GM18520 (cell line): ENCODE data around the gene TPM1.

Experiments used
- ATAC-seq: cut with Tn5 transposase; IDR thresholded peaks from one replicate; pipeline ENCODE4 v1.9.1; 2021; ENCODE audit not compliant: unreplicated experiment

The TPM1 gene

DNA sequence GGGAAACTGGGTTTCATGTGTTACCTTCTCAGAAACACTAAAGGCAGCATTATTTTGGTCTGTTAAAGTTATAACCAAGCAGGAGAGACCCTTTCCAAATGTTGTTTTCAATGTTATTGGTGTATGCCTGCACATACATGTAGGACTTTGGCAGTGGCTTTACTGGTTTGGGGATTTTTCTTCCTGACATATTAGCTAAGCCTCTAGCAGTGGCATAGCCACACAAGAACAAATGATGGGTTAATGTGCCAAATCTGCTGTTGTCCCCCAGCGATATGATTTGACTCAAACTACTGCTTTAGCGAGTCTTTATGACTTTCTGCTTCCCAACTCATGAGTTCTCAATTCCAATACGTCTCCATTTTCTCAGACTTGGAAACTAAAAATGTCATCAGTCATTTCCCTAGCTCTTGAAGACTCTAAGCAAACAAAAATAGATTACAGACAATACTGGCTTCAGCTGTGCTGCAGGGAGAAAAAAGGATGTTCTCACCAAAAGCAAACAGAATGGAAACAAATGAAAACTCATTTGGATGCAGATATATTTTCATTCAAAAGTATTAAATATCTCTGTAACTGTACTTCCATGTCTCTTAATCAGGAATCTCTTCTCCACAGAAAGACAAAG is 29.6 kb downstream of the TPM1 start:
- no peak for ATAC-seq

DNA sequence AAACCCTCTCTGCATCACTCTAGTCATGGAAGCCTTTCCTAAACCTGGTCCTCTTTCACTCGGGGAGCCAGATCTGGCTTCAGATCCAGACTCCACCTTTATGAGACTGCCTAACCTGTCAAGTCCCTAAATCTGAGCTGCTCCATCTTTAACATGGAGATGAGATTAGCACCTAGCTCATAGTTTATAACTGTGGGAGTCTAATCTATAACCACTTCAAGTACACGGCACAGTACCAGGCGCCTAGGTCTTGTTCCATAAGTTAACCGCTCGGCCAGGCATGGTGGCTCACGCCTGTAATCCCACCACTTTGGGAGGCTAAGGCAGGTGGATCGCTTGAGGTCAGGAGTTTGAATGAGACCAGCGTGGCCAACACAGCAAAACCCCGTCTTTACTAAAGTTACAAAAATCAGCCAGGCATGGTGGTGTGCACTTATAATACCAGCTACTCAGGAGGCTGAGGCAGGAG is 30.3 kb downstream of the TPM1 start:
- no peak for ATAC-seq

DNA sequence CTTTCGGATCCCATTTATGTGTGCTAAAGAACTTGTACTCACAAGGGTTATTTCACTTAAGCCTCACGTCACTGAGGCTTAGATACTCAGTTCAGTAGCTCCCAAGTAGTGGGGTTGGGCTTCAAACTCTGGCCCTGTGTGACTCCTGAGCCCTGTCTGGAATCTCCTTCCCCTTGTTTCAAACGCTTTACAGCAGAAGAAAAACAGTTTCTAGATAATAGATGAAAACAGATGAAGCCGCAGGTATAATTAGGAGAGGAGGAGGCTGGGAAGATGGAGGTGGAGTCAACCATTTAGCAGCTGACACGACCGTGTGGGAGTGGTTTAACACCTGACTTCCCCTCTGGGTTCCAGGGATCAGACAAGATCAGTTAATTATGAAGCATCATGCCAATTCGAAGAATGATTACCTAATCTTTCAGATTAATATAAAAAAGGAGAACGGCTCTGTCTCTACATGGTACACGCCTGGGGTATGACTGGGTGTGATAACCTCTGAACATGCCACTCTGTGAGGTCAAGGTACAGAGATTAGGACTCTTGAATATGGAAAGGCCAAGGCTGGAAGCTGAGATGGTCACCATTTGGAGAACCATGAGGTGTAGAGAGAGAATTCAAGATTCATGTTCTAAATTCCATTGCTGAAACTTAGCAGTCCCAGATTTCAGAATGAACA is 31.1 kb downstream of the TPM1 start:
- ATAC-seq: no peak

DNA sequence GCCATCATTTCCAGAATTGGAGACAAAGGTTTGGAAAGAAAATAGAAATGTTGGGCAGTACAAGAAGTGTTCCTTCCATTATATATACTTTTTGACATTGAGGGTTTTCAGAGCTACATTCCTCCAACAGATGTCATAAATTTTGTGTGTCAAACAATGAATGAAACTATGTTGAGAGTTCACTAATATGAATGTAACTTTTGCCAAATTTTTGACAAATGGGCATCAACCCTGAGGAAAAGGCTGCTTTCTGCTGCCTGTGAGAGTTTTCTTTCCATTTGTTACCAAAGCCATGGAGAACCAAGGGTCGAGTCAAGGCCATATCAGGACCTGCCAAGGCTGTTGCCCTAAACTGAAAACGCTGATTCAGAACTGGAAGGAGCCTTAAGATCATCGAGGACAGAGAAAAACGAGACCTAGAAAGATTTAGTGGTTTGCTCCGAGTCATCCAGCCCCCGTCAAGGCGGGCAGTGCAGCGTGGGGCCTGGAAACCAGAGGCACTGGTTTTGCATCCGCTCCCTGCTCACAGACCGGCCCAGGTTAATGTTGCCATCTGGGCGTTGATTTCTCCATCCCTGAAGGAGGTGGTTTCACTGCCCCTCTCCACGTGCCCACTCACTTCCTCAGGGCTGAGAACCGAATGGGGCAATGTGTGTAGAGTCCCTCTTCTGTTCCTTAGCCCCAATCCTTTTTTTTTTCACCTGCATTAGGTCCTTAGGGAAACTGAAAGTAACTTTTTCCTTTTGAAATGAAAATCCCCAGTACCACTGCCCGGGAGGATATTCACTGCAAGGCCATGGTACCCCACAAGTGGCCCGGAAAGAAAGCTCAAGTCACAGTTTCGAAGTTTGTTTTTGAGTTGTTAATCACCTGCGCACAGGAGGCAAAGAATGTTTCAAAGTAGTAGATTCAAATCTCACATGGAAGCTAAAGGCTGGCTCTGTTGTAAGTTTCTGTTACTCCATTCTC is 32.8 kb downstream of the TPM1 start:
- no peak for ATAC-seq

DNA sequence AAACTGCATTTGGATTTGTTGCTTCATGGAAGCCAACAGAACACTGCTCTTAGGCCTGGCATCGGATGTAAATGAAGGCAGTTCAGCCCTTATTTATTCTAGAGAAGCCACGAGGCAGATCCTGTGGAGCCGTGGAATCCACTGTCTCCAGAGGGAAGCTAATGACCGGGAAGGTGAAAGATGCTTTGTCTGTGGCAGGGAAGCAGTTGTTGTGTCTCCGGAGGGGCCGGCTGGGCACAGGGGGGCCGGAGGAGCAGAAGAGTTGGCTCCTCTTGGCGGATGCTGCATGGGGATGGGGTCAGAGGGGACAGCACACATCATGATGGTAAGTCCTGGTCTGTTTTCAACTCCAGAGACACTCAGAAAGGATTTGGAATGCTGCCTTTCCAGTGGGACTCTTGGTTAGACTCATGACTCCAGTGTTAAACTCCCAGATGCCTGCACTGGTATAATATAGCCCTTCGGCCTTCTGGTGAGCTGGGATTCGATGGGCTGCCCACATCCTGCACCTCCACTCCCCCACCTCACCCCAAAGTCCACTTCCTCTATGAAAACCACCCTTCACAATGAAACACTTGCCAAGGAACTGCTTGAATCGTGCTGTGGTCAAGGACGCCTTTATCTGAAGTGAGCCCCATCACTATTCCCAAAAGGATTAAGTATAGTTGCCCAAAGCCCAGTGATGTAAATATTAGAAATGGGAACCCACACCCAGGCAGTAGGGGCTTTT is 33.6 kb downstream of the TPM1 start:
- no peak for ATAC-seq

DNA sequence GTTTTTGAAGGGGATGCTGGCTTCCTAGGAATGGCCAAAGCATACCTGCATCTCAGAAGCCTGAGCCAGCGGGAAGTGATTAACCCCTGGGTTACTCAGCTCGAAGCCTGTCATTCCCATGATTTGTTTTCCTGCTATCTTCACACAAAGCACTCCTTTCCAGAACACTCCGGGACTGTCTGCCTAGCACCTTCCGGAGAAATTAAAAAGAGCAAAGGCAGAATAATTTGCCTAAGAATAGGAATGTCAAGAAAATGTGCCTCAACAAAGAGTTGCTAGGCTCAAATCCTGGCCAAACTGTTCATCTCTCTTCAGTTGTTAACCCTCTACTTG is 34.1 kb downstream of the TPM1 start:
- ATAC-seq: no peak

DNA sequence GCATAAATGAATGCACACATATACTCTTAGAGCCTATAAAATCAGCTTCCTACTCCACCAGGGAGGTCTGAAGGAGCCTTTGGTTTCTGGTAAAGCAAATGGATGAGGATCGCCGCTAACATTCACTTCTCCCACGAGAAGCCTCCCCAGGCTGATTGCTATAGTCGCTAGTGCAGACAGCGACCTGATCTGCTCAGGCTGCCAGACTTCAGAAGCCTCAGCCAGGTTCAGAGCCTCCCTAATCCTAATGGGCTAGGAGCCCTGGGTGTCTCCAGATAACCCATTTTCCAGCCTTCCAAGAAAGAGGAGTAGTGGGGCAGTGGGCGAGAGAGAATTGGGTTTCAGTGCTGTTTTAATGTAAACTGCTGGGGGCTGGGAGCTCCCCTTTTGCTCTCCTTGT is 35.4 kb downstream of the TPM1 start:
- no peak for ATAC-seq

DNA sequence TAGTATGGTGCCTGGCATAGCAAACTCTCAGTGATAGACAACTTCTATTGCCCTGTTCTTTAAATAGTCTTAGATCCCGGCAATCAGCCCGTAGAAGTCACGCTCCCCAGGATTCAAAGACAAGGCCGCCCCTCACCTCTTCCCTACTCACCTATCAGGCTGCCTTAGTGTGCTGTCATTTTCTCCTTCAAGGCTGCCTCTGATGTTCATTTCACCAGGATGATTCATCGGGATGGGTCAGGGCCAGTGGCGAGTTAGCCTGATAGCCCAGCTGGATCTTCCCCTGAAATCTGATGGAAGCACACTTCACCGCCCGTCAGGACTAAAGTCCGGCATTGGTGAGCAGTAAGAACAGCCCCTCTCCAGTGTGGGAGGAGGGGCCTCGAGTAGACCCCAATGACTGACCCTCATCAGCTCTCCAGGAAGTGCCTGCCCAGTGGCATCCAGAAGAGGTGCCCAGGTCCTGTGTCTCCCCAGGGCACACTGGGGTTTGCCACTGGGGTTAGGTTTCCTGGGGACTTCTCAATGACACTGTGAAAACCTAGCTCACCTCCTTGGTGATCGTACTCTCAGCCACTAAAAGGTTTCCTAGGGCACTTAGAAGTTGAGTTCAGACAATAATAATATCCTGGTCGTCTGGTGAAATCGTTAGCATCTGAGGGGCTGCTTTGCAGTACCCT is 37.5 kb downstream of the TPM1 start:
- ATAC-seq: no peak

DNA sequence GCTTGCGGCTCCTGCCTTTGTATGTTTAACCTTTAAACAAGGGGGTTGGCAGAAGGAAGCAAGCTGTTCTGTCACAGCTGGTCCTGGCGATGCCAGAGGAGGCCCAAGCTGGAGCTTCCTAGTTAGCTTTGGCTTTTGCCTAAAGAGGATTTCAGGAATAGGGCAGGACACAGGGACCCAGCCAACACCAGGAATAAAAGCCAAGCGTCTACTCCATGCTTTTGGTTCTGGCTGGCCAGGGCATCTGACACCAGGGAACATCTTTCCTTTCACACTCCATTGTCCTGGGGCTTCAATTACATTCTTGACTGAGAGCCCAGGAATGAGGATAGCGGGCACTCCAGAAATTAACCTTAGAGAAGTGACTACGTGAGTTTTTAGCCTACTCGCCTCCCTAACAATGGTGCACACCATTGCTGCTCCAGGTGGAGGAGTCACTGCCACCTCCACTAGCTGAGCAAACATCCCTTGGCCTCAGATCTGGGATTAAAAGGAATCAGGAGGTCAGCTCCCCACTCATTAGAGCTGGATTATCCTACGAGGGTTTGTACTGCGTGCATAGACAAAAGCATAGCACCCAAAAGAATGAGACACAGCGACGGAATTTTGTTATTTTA is 38.2 kb downstream of the TPM1 start:
- no peak for ATAC-seq

DNA sequence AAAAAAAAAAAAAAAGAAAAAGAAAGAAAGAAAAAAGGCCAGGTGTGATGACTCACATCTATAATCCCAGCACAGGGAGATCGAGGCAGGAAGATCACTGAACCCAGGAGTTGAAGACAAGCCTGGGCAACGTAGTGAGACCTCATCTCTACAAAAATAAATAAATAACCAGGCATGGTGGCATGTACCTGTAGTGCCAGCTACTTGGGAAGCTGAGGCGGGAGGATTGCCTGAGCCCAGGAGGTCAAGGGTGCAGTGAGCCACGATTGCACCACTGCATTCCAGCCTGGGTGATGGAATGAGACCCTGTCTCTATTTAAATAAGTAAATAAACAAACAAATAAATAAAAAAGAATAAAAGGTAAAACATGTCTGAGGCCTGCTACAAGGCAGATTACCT is 39.8 kb downstream of the TPM1 start:
- no peak for ATAC-seq

DNA sequence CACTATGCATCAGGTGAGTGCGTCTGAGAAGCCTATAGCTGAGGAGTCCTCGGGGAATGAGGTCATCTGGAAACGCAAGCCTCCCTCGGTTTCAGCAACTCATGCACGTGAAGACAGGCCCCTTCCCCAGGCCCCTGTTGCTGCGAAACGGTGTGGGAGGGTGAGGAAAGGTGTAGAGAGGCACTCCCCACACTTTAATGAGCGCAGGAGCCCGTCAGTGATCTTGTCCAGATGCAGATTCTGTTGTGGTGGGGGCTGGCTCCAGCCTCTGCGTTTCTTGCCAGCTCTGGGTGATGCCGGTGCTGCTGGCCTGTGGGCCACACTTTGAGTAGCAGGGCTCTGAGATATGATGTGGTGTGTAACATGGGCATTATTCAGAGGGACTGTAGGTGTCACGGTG is 40.5 kb downstream of the TPM1 start:
- ATAC-seq: no peak

DNA sequence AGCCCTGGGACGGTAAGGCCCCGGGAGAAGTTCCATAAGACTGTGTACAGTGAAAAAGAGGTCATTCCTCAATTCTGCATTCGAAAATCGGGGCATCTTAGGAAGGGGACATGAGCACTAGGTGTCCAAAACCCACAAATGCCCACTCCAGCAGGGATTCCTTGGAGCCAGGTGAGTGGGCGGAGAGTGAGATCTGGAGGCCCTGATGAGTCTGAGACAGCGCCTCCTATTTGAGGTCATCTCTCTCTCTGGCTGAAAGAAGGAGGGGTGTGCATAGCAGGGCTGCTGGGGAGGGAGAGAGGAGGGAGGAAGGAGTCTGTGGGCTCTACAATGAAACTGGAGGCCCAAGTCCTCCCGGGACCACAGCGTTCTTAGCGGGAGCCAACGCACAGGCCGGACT is 41.0 kb downstream of the TPM1 start:
- ATAC-seq: no peak

DNA sequence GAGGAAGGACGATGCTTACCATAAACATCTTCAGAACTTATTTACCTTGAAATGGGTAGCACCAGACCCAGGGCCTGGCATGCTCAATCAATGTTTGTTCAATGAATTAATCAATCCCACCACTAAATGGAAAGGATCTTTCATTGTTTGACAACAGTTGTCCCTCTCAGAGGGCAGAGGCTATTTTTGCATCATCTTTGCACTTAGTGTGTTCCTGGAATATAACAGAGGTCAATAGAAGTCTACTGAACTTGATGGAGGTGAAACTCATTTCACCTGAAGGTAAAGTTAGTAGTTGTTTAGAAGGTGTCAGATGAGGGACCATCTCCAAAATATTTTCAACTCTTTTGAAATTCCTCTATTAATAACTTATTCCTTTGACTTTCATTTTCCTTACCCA is 42.3 kb downstream of the TPM1 start:
- no peak for ATAC-seq

DNA sequence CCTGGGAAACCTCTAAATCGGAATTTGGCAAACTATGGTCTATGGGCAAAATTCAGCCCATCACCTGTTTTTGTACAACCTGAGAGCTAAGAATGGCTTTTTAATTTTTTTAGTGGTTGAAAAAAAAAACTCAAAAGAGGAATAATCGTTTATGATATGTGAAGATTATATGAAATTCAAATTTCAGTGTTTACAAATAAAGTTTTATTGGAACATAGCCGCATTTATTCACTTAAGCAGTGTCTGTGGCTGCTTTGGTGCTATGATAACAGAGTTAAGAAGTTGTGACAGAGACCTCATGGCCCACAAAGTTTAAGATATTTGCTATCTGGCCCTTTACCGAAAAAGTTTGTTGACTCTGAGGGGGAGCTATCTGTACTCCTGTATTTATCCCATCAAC is 42.7 kb downstream of the TPM1 start:
- ATAC-seq: no peak

DNA sequence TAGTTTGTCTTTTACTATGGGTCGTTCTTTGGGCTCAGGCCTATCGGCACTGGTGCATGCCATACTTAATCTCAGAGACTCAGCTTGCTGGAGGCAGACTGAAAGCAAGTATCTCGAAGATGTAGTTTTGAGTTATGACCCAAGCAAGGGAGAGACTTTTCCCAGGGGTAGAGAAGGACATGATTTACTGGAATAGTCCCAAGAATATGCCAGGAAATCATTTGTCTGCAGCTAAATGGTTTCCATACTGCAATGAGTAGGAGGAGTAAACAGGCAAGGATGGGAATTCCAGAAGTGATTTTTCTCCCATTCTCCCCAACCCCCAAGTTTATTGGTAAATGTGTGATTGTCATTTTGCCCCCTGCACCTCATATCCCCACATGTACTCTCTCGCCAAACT is 43.7 kb downstream of the TPM1 start:
- no peak for ATAC-seq

DNA sequence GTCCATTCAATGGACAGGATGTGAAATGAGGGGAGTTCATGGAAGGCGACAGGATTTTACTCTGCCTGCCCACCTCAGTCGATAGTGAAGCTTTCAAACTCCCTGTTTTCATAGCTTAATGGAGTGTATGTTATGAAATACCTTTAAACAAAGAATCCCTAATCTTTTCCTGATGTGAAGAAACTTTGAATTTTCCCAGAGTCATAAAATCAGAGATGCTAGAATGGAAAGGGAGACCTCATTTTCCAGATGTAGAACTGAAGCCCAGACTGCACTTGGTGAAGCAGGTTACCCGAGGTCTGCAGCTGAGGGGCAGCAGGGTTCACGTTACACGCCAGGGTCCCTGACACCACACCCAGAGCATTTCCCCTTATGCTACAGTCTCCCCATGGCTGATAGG is 44.4 kb downstream of the TPM1 start:
- ATAC-seq: no peak

DNA sequence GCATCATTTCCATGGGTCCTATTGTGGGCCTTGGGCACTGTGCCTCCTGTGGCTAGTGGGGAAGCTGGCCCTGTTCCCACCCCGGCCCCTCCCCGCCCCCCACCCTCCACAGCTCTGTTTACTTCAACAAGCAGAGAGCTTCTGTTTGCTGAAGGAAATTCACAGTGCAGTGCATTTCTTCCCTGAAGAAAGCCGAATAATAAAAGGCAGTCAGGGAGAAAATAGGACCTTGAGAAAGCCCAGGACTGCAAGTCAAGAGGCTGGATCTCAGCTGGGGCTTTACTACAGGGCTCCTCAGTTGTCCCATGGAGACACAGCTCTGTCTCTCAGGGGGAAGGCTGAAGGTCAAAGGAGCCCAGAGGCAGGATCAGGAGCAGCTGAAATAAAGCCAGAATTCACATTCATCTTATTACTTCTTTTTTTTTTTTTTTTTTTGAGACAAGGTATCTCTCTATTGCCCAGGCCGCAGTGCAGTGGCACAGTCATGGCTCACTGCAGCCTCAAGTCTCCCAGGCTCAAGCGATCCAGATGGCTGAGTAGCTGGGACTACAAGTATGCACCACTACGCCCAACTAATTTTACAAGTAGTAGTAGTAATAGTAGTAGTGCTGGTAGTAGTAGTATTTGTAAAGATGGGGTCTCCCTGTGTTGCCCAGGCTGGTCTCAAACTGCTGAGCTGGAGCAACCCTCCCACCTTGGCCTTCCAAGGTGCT is 46.1 kb downstream of the TPM1 start:
- no peak for ATAC-seq

DNA sequence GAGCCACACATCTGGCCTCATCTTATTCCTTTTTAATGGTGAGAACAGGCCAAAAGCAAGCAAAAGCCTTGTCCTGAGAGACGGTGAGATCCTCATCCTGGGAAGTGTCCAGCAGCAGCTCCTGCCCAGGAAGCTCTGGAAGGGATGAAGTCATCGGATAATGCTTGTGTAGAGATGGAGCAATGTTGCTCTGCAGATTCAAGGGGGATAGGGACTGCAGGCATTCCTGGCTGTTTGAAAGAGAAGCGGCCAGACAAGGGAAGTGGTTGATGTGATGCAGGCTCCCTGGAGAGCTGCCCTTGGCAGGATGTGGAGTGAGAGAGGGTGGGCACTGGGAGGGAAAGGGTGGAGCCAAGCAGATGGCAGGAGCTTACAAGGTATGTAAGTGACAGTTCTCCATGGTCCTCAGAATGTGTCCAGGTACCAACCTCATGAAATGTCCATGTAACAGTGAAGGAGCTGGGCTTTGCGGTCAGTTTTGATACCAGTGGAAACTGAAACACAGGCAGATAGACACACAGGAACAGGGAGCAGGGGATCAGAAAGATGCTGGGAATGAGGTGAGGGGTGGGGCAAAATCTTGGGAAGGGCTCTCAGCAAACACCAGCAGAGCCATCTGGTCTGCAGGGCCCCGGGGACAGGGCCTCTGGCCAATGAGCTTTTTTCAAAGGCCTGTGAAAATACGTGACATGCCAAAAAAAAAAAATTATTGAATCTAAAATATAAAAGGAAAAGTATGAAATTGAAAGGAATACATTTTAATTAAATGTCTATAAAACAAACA is 46.9 kb downstream of the TPM1 start:
- ATAC-seq: no peak

DNA sequence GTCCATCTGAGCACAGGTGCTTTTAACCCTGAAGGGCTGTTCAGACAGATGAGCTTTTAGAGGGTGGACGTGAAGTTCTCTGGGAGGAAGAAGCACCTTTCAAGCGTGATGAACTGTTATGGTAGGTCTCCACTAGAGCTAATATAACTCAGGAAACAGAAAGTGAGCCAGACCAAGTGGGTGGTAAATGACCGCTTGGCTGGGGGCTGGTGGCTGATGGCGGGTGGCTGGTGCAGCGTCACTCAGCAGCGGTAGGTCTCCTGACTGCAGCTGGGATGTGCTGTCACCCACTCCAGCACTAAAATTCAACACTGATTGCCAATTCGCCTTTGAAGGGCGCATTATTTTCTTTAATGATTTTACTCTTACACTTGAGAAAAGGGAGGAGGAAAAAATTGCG is 47.9 kb downstream of the TPM1 start:
- no peak for ATAC-seq
